Fibroblast of the aortic adventitia (primary cell): ENCODE measurements around the gene STK17A. TPM values are rescaled to one million over a fixed set of nuclear protein-coding genes. Genes with fewer than 3 reads are reported as not detected.
"Not testable (repeated sequence)": the region's sequence is repeated elsewhere in the genome, so short reads cannot be mapped to it uniquely, and the experiment has no call there.

ENCODE experiments used
- DNase-seq: peaks from one replicate; pipeline ENCODE4 v3.0.0-alpha.2; 2010; ENCODE audit warnings: low read depth
- H3K4me3 ChIP-seq: 2 replicates; pipeline ENCODE4 v1.5.1; 2011; ENCODE audit warnings: low read depth, mild to moderate bottlenecking, control low read depth, low read length, moderate library complexity
- total RNA-seq: library from RNA; depleted of rRNA; stranded (reverse); fragments of >200 nt; gene quantifications from 2 replicates; pipeline ENCODE4 v1.2.3, GENCODE V29; 2012; ENCODE audit warnings: low replicate concordance
- TF ChIP-seq, protein P1 (sequence below): IDR thresholded peaks from 2 replicates; pipeline ENCODE4 v1.5.1; 2011; ENCODE audit warnings: mild to moderate bottlenecking, low read length, control low read depth, inconsistent platforms; ENCODE audit not compliant: insufficient read depth

Gene STK17A
- total RNA-seq, 1 donor, result 96.8 TPM

DNA sequence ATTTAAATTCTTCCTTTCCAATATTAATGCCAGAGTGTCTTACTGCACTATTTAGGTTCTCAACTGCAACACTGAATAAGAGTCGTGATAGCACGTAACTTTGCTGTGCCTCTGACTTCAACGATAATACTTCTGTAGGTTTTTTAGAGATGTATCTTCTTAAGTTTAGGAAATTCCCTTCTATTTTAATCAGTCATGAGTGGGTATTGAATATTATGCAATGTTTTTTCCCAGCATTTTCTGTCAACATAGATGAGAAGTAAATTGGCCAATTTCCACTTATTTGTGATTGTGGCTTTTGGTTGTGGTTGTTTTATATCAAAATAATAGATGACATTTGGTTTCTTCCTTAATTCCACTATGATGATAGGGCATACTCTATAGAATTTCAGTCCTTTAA lies 6.7 kb upstream of the STK17A start:
- TF ChIP-seq, protein P1, sequence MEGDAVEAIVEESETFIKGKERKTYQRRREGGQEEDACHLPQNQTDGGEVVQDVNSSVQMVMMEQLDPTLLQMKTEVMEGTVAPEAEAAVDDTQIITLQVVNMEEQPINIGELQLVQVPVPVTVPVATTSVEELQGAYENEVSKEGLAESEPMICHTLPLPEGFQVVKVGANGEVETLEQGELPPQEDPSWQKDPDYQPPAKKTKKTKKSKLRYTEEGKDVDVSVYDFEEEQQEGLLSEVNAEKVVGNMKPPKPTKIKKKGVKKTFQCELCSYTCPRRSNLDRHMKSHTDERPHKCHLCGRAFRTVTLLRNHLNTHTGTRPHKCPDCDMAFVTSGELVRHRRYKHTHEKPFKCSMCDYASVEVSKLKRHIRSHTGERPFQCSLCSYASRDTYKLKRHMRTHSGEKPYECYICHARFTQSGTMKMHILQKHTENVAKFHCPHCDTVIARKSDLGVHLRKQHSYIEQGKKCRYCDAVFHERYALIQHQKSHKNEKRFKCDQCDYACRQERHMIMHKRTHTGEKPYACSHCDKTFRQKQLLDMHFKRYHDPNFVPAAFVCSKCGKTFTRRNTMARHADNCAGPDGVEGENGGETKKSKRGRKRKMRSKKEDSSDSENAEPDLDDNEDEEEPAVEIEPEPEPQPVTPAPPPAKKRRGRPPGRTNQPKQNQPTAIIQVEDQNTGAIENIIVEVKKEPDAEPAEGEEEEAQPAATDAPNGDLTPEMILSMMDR, result no peak
- no peak for DNase-seq
- H3K4me3 ChIP-seq, result no peak overlapping the region

DNA sequence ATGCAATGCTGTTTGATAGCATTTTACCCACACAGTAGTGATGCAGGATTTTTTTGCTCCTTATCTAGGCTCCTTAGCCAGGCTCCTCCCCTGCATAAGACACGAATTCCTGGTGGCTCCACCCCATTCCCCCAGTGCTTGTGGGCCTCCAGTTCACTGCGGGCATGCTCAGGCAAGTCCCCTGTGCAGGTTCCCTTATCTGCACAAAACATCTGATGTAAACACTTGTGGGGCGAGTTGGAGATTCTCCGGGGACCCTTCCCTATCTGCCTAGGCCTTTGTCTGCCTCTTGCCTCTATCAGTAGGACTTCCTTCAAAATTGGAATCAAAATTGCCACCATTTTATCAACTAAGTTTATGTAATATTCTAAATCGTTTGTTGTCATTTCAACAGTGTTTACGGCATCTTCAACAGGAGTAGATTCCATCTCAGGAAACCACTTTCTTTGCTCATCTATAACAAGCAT lies 5.4 kb upstream of the STK17A start:
- TF ChIP-seq, protein P1, result no peak
- no peak overlapping the region for H3K4me3 ChIP-seq
- peak; percentile 71 for DNase-seq

DNA sequence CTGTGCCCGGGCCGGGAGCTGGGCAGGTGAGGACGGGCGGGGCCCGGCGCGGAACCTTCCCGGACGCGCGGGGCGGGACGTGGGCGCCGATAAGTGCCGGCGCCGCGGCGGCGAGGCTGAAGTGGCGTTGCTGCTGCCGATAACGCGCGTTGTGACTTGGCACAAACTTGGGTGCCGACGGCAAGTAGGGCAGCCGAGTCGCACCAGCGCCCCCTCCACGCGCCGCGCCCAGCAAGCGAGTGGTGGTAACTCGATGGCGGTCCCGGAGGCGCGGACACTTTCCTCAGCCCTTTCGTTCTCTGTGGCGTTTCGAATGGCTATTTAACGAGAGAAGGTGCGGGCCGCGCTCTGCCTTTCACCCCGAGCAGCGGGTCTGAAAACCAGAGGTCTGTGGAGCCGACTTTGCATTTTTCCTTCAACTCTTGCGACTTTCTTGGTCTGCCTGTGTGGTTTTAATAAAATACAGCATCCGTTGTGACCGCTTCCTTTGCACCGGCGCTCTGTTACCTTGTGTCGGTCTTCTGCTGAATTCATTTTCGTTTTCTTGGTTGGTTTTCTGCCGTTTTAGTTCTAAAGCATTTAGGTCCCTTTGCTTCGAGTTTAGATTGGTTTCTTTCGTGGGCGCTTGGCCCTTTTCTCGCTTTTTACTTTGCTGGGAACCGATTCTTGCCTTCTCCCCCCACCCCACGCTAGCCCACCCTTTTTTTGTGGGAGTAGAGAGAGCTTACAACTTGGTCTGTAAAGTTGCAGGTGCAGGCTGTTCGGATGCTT lies 701 bp downstream of the STK17A start:
- H3K4me3 ChIP-seq, result peak overlapping the region; percentile 89
- TF ChIP-seq, protein P1, result peak; percentile 21
- DNase-seq, result peak; percentile 54

DNA sequence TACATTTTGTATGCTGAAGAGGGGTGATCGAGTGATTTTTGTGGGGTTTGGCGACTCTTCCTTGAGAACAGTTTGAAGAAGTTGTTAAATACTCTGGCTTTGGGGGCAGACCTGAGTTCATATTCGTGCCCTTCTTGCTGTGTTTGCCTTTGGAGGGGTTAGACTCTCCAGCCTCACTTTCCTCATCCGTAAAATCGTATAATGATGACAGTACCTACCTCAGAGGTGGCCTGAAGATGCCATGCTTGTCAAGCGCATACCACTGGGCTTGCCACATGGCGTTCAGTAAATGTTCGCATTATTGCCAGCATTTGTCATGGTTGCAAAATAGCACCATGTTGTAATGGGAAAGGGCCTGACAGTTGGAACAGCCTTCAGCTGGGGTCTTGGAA lies 1.3 kb downstream of the STK17A start:
- DNase-seq, result peak; percentile 73
- peak overlapping the region; percentile 89 for H3K4me3 ChIP-seq
- TF ChIP-seq, protein P1, result no peak

DNA sequence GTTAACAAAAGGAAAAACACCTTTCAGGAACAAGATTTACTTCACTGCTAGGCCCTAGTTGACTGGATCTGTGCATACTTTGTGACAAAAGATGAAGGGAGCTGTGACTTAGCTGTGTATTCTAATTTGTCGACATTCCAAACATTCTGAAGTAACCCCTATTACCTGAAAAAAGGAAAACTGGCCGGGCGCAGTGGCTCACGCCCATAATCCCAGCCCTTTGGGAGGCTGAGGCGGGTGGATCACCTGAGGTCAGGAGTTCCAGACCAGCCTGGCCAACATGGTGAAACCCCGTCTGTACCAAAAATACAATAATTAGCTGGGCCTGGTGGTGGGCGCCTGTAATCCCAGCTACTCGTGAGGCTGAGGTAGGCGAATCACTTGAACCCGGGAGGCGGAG lies 1.8 kb downstream of the STK17A start:
- peak overlapping the region; percentile 89 for H3K4me3 ChIP-seq
- not testable (repeated sequence) for DNase-seq

DNA sequence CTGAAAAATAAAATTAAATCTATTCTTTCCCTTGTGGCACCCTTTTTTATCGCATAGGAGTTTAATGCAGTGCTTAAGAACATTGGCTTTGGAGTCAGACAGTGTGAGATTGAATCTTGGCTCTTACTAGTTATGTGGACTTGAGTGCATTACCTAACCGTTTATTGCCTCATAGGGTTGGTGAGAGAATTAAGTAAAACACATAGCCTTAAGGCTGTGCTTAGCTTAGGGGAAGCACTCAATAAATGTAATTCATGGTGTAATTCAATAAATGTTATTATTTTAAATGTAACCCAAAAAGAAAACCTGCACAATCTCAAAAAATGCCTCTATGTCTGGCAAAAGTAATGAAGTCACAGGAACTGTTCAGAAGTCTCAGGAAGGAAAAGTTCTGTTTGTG lies 2.7 kb downstream of the STK17A start:
- peak; percentile 90 for DNase-seq
- TF ChIP-seq, protein P1, result no peak
- peak overlapping the region; percentile 13 for H3K4me3 ChIP-seq

DNA sequence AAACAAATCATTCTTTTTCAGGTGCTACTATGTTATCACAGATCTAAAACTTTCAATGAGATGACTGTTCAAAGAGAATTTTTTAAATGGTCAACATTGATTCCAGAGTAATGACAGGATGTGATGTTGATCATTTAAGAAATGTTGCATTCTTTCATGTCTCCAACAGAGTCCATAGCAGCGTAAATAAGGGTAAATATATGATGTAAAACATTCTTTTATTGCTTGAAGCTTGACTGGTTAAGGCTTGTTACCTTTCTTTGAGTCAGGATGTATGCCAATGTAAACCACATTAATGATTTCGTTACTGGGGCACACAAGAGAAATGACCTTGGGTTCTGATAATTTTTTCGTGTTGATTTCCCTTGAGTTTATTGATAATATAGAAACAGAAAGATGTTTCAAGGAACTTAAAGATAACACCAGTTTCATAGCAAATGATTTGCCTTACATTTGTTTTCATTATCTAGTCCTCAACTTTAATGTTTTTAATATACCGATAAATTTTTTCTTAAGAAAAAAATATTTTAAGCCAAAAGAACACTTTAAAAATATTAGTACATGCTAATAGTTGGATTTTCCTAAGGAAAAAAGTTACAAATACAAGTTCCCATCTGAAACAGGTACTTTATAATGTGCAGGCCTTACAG lies 3.5 kb downstream of the STK17A start:
- TF ChIP-seq, protein P1, result no peak
- no peak overlapping the region for H3K4me3 ChIP-seq
- no peak for DNase-seq
